Mucosa of gallbladder (tissue), 1 donor: Measurements from ENCODE around the gene NAMPT. TPM values are rescaled to one million over a fixed set of nuclear protein-coding genes. Genes with fewer than 3 reads are reported as not detected.

Source experiments
- total RNA-seq: library from RNA; stranded (reverse); gene quantifications from one replicate; pipeline ENCODE4 v1.2.1, GENCODE V29; 2021
- donor health status: DM: no; HTN: no; CAD: no.

The NAMPT gene
- total RNA-seq, 1 donor from 2014 or later, result 52.7 TPM

Other genes with a start within 250 kb of the NAMPT start
- 116 TPM for gene SYPL1, start 172.7 kb downstream of the NAMPT start, total RNA-seq